Parathyroid adenoma (tissue), 2 donors: Measurements from ENCODE around the gene MYEOV.

Experiments
- H2AFZ ChIP-seq: fragments of 300-600 bp; sonication (generic); one replicate; pipeline ENCODE4 v1.7.0; 2017; ENCODE audit warnings: antibody characterized with exemption, mild to moderate bottlenecking
- H3K27ac ChIP-seq: fragments of 300-600 bp; sonication (generic); one replicate; pipeline ENCODE4 v1.7.0; 2017
- H3K27me3 ChIP-seq: fragments of 300-600 bp; sonication (generic); one replicate; pipeline ENCODE4 v1.7.0; 2017; ENCODE audit warnings: low read length; ENCODE audit not compliant: control insufficient read depth, insufficient read depth
- H3K36me3 ChIP-seq: fragments of 300-600 bp; sonication (generic); one replicate; pipeline ENCODE4 v1.7.0; 2017; ENCODE audit warnings: low read length; ENCODE audit not compliant: control insufficient read depth, insufficient read depth
- H3K4me1 ChIP-seq: fragments of 300-600 bp; sonication (generic); one replicate; pipeline ENCODE4 v1.7.0; 2017; ENCODE audit warnings: control low read depth
- H3K4me2 ChIP-seq: fragments of 300-600 bp; sonication (generic); one replicate; pipeline ENCODE4 v1.7.0; 2017; ENCODE audit warnings: low read length
- H3K4me3 ChIP-seq: fragments of 300-600 bp; sonication (generic); one replicate; pipeline ENCODE4 v1.7.0; 2017; ENCODE audit warnings: low read depth, low read length
- H3K79me2 ChIP-seq: fragments of 300-600 bp; sonication (generic); one replicate; pipeline ENCODE4 v1.7.0; 2017; ENCODE audit warnings: control low read depth
- H3K9ac ChIP-seq: fragments of 300-600 bp; sonication (generic); one replicate; pipeline ENCODE4 v1.7.0; 2017; ENCODE audit warnings: mild to moderate bottlenecking
- H3K9me3 ChIP-seq: fragments of 300-600 bp; sonication (generic); one replicate; pipeline ENCODE4 v1.7.0; 2017; ENCODE audit warnings: low read length; ENCODE audit not compliant: control insufficient read depth
- TF ChIP-seq, protein P1 (sequence below): fragments of 300-600 bp; sonication (generic); IDR thresholded peaks from one replicate; pipeline ENCODE4 v1.7.0; 2017; ENCODE audit warnings: antibody characterized with exemption, mild to moderate bottlenecking
- donor health status: primary hyperparathyroidism.

Gene MYEOV

DNA sequence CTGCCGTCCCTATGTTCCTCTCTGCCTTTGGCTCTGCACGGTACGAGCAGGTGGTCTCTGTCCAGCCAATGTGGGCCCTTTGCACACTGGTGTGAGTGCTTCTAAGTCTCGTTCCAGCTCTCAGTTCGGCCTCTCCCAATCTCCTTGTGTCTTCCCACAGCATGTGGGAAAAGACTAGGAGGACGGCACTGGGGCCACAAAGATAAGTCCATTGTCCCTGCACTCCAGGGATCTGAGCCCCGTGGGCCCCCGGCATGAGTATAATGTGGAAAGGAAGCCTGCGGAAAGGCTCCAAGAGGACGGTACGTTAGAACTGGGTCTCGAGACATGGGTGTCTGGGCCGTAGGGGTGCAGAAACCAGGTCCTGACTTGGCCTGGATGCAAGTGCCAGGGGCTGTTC lies 16.4 kb downstream of the MYEOV start:
- no peaks in the 10 kb centered on the region for H3K9me3 ChIP-seq
- H2AFZ ChIP-seq: no peak overlapping the region
- no peak overlapping the region for H3K4me3 ChIP-seq
- no peaks in the 10 kb centered on the region for H3K36me3 ChIP-seq
- H3K4me2 ChIP-seq: no peak overlapping the region
- H3K27ac ChIP-seq: no peak overlapping the region
- H3K27me3 ChIP-seq: no peaks in the 10 kb centered on the region
- no peak overlapping the region for H3K9ac ChIP-seq
- TF ChIP-seq, protein P1, sequence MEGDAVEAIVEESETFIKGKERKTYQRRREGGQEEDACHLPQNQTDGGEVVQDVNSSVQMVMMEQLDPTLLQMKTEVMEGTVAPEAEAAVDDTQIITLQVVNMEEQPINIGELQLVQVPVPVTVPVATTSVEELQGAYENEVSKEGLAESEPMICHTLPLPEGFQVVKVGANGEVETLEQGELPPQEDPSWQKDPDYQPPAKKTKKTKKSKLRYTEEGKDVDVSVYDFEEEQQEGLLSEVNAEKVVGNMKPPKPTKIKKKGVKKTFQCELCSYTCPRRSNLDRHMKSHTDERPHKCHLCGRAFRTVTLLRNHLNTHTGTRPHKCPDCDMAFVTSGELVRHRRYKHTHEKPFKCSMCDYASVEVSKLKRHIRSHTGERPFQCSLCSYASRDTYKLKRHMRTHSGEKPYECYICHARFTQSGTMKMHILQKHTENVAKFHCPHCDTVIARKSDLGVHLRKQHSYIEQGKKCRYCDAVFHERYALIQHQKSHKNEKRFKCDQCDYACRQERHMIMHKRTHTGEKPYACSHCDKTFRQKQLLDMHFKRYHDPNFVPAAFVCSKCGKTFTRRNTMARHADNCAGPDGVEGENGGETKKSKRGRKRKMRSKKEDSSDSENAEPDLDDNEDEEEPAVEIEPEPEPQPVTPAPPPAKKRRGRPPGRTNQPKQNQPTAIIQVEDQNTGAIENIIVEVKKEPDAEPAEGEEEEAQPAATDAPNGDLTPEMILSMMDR: no peak
- H3K4me1 ChIP-seq: no peaks in the 10 kb centered on the region
- H3K79me2 ChIP-seq: no peaks in the 10 kb centered on the region

DNA sequence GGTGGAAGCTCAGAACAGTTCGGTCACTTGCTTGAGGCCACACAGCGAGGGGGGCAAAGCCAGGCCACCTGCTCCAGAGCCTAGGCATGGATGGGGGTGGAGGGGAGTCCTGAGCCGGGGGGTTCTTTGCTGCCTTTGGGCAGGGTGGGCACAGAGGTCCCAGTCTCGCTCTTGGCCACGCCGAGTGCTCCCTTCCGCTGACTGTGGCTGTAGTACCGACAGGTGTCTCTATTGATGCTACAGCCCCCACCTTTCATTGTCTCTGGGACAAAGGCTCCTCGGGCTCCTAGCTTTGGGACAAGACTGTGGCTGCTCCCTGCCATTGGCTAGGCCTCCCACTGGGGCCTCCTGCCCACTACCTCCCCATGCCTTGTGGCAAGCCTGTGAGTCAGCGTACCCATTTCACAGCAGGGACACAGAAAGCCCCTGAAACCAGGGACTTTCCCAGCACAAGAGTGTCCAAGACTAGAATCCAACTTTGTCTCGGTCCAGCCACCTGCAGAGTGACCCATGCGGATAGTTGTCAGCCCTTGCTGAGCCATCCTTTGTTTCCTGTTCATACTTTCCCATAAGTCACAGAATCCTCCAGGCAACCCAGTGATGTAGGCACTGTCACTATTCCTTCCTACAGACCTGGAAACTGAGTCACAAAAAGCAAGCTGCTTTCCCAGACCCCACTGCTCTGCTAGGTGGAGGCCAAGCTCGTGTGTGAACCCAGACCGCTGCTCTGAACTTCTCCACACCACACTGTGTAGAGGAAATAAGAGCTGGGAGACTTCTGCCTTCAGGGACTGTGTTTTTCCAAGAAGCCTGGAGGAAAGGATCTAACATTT lies 17.2 kb downstream of the MYEOV start:
- Histone ChIP-seq H3K27ac (no peak overlapping the region), H3K4me2 (no peak overlapping the region), H3K4me3 (no peak overlapping the region), H3K9me3 (no peaks in the 10 kb centered on the region), H3K27me3 (no peaks in the 10 kb centered on the region), H3K4me1 (no peaks in the 10 kb centered on the region), H3K9ac (no peak overlapping the region), H2AFZ (no peak overlapping the region), H3K36me3 (no peaks in the 10 kb centered on the region), H3K79me2 (no peaks in the 10 kb centered on the region)
- TF ChIP-seq, protein P1: no peak

DNA sequence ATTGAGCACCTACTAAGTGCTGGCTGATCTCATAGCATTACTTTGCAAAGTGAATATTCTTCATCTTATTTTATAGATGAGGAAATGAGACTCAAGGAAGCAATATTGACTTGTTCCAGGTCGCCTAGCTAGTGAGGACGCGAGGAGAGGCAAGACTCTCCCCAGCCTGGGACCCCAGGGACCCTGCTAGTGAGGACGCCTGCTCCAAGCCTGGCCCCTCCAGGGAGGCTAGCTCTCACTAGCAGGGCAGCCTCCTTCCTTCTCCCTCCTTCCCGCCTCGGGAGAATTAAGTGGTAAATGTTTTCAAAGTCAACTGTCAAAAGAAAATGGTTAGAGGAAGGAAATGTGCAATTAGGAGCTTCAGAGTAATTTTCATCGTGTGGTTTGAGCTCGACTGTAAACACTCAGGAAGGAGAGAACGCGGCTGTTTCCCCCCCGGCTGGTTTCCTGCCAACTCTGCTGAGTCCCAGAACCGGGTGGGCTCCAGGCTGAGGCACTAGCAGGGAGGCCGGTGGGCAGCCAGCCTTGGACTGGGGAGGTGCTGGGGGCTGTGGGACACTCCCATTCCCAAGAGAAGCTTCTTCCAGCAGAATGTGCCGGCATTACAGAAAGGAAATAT lies 17.9 kb downstream of the MYEOV start:
- Histone ChIP-seq H3K27ac (no peak overlapping the region), H3K4me2 (no peak overlapping the region), H3K4me1 (no peaks in the 10 kb centered on the region), H2AFZ (no peak overlapping the region), H3K36me3 (no peaks in the 10 kb centered on the region), H3K79me2 (no peaks in the 10 kb centered on the region), H3K4me3 (no peak overlapping the region), H3K27me3 (no peaks in the 10 kb centered on the region), H3K9ac (no peak overlapping the region), H3K9me3 (no peaks in the 10 kb centered on the region)
- TF ChIP-seq, protein P1: no peak

DNA sequence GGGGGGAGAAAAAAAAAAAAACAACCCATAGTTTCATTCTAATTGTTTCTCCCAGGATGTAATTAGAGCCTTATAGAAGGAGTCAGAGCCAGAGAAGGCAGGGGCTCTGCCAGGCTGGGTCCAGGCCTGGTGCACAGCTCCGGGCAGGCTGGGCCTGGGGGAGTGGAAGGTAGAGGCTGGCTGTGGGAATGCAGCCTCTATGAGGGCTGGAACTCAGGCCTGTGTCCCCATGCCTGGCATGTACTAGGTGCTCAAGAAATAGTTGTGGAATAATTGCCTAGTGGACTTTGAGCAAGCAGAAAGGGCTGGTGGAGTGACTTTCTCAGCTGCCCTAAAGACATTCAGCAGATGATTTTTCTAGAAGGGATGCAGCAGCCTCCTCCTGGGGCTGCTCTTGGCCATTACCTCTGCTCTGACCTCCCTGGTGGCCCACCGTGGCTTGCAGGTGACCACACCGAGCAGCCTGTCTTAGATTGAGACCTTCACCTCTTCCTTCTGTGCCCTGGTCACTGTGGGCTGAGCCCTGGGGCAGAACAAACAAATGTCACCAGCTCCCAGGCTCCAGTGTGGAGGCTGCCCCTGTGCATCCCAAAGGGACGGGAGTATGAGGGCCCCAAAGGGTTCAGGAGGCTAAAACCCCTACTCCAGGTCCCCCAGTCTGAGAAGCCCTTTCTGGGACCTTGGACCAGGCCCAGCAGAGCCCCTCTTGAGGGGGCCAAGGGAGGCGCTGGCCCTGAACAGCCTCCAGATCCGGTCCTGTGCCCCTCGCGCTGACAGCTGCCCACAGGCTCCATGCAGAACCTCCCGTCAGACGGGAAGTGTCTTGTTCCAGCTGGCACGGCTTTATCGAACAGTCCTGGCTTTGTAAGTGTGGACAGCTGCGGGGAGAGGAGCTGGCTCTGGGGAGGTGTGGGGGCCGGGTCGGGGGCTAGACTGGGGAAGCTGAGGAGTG lies 18.8 kb downstream of the MYEOV start:
- Histone ChIP-seq H3K36me3 (no peaks in the 10 kb centered on the region), H3K4me1 (no peaks in the 10 kb centered on the region), H3K27me3 (no peaks in the 10 kb centered on the region), H3K9ac (no peak overlapping the region), H3K27ac (no peak overlapping the region), H3K79me2 (no peaks in the 10 kb centered on the region), H3K9me3 (no peaks in the 10 kb centered on the region), H3K4me2 (no peak overlapping the region), H3K4me3 (no peak overlapping the region), H2AFZ (no peak overlapping the region)
- TF ChIP-seq, protein P1: no peak
